Measurements from ENCODE around the gene DNAL4. TPM values are rescaled to one million over a fixed set of nuclear protein-coding genes. Genes with fewer than 3 reads are reported as not detected.

Gene DNAL4
- total RNA-seq, 1 experiment from 2014 or later = 8.3 TPM

DNA sequence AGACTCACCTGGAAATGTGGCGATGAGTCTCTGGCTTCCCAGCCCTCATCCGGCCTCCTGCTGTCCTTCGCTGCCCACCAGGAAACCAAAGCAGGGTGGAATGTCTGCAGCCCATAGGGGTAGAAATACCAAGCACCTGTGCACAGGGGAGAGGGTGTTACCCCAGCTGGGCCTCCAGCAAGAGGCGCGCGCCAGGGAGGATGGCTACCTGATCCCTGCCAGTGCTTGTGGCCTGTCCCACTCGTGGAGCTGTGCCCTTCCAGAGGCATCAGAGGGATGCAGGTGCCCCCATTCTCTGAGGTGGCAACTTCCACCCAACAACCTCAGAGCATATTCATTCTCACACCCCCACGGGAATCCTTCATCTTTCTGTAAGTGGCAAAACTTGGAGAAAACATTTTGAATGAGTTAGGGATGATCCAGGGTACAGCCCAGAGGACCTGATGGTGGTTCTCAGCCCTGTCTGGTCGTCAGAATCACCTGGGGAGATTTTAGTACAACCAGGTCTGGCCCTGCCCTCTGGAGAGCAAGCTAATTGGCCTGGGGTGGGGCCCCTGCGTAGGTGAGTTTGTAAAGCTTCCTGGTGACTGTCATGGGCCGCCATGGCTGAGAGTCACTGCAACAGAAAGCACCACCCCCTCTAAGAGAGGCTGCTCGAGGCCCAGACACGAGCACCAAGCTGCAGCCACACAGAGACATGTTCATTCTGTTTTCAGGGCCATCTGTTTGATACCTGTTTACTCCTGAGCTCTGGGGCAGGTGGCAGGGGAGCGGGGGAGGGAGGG is 48.1 kb downstream of the DNAL4 start:
- Histone ChIP-seq H3K14ac (ENCODE audit: insufficient read depth, low read length) (no peak overlapping the region), H2BK5ac (ENCODE audit: insufficient read length, low read length) (no peak overlapping the region), H3T11ph (ENCODE audit: low read length) (no peak overlapping the region), H2AK5ac (ENCODE audit: insufficient read length, low read length) (no peak overlapping the region), H2AFZ (ENCODE audit: low read length) (no peak overlapping the region), H3K9me3 (ENCODE audit: control insufficient read depth, low read depth, low read length) (no peaks in the 10 kb centered on the region), H4K20me1 (ENCODE audit: control insufficient read depth, insufficient read depth, insufficient read length) (no peaks in the 10 kb centered on the region), H3K23me2 (ENCODE audit: insufficient read length, low read depth, low read length, poor library complexity, severe bottlenecking) (no peaks in the 10 kb centered on the region), H3K27me3 (ENCODE audit: insufficient read depth, low read length) (no peaks in the 10 kb centered on the region), H3K18ac (ENCODE audit: insufficient read length, low read depth, low read length) (no peak overlapping the region), H3K9ac (ENCODE audit: extremely low read depth, insufficient read length, low read length) (no peak overlapping the region), H3K23ac (ENCODE audit: insufficient read length, low read depth, low read length) (no peak overlapping the region), H3K4me2 (ENCODE audit: insufficient read depth, insufficient read length, low read length) (no peak overlapping the region), H4K5ac (ENCODE audit: insufficient read length, low read depth, low read length) (no peak overlapping the region), H3K79me2 (ENCODE audit: insufficient read depth, low read length) (no peaks in the 10 kb centered on the region), H3K27ac (ENCODE audit: insufficient read length, low read depth, low read length) (no peak overlapping the region), H3K56ac (ENCODE audit: insufficient read length, low read depth, low read length) (no peak overlapping the region), H3K4ac (ENCODE audit: low read depth, low read length) (no peak overlapping the region), H4K8ac (replicated peaks; ENCODE audit: insufficient read length, low read depth, low read length) (no peak overlapping the region), H3K79me1 (ENCODE audit: insufficient read depth, low read depth, low read length, poor library complexity, severe bottlenecking) (no peaks in the 10 kb centered on the region), H2BK12ac (ENCODE audit: insufficient read length, low read depth, low read length) (no peak overlapping the region), H4K91ac (ENCODE audit: insufficient read length, low read depth, low read length) (no peak overlapping the region), H2BK15ac (ENCODE audit: low read depth, low read length) (no peak overlapping the region), H3K4me1 (ENCODE audit: insufficient read depth, low read length) (no peaks in the 10 kb centered on the region), H2BK120ac (ENCODE audit: low read depth, low read length, poor library complexity, severe bottlenecking) (no peak overlapping the region), H2BK20ac (ENCODE audit: low read depth, low read length, poor library complexity, severe bottlenecking) (no peak overlapping the region)
- DNase-seq = no peak
- Mint-ChIP-seq H3K4me1 (no peaks in the 10 kb centered on the region), H3K27me3 (ENCODE audit: low read depth) (no peaks in the 10 kb centered on the region; the same call in 1 of the 2 replicates), H3K27ac (no peak overlapping the region), H3K36me3 (ENCODE audit: insufficient read depth in 1 of 3, low read depth in 3 of 3) (peaks cover 14 to 49% (median 16%) of the 10 kb centered on the region in 3 experiments), H3K9me3 (no peaks in the 10 kb centered on the region), H3K4me3 (no peak overlapping the region; a peak in 1 of 5 replicates)
- no CpG with 5 or more reads among the region's 14 CpGs for WGBS (ENCODE audit: extremely low coverage, insufficient read length, low lambda C conversion rate)
- TF ChIP-seq, protein P1, sequence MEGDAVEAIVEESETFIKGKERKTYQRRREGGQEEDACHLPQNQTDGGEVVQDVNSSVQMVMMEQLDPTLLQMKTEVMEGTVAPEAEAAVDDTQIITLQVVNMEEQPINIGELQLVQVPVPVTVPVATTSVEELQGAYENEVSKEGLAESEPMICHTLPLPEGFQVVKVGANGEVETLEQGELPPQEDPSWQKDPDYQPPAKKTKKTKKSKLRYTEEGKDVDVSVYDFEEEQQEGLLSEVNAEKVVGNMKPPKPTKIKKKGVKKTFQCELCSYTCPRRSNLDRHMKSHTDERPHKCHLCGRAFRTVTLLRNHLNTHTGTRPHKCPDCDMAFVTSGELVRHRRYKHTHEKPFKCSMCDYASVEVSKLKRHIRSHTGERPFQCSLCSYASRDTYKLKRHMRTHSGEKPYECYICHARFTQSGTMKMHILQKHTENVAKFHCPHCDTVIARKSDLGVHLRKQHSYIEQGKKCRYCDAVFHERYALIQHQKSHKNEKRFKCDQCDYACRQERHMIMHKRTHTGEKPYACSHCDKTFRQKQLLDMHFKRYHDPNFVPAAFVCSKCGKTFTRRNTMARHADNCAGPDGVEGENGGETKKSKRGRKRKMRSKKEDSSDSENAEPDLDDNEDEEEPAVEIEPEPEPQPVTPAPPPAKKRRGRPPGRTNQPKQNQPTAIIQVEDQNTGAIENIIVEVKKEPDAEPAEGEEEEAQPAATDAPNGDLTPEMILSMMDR (conservative IDR thresholded peaks at IDR 0.05) = no peak
